ENCODE measurements around the gene CDH18.

GRCh38 chr5:19492861-19493260 is 495.1 kb downstream of the CDH18 start:
- TF ChIP-seq CTCF (conservative IDR thresholded peaks at IDR 0.05 in 1 of 2, IDR thresholded peaks at IDR 0.05 in 1 of 2; ENCODE audit: low read depth in 1 of 2, low read length in 2 of 2) (no peak), EZH2 (IDR thresholded peaks at IDR 0.05; ENCODE audit: low read length, missing control alignments) (no peak)

All from fibroblast of lung (primary cell).